HG03439 (cell line): ENCODE results near the gene NPAS3.

Source experiments
- ATAC-seq: cut with Tn5 transposase; IDR thresholded peaks from one replicate; pipeline ENCODE4 v1.9.1; 2021; ENCODE audit warnings: mild to moderate bottlenecking, moderate library complexity; ENCODE audit not compliant: unreplicated experiment

The NPAS3 gene

DNA sequence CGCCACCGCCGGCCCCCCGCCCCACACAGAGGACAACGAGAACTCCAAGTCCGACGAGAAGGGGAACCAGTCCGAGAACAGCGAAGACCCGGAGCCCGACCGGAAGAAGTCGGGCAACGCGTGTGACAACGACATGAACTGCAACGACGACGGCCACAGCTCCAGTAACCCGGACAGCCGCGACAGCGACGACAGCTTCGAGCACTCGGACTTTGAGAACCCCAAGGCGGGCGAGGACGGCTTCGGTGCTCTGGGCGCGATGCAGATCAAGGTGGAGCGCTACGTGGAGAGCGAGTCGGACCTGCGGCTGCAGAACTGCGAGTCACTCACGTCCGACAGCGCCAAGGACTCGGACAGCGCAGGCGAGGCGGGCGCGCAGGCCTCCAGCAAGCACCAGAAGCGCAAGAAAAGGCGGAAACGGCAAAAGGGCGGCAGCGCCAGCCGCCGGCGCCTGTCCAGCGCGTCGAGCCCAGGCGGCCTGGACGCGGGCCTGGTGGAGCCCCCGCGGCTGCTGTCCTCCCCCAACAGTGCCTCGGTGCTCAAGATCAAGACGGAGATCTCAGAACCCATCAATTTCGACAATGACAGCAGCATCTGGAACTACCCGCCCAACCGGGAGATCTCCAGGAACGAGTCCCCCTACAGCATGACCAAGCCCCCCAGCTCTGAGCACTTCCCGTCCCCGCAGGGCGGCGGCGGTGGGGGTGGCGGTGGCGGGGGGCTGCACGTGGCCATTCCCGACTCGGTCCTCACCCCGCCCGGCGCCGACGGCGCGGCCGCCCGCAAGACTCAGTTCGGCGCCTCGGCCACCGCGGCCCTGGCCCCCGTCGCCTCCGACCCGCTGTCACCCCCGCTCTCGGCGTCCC lies 861.3 kb downstream of the NPAS3 start:
- no peak for ATAC-seq

DNA sequence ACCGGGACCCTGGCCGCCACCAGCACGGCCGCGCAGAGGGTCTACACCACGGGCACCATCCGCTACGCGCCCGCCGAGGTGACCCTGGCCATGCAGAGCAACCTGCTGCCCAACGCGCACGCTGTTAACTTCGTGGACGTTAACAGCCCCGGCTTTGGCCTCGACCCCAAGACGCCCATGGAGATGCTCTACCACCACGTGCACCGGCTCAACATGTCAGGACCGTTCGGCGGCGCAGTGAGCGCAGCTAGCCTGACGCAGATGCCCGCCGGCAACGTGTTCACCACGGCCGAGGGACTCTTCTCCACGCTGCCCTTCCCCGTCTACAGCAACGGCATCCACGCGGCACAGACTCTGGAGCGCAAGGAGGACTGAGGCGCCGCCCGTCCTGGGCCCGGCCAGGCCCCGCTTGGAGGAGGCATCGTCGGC lies 862.1 kb downstream of the NPAS3 start:
- ATAC-seq, result no peak

GRCh38 chr14:33802737-33803136 lies 864.1 kb downstream of the NPAS3 start:
- ATAC-seq, result no peak

DNA sequence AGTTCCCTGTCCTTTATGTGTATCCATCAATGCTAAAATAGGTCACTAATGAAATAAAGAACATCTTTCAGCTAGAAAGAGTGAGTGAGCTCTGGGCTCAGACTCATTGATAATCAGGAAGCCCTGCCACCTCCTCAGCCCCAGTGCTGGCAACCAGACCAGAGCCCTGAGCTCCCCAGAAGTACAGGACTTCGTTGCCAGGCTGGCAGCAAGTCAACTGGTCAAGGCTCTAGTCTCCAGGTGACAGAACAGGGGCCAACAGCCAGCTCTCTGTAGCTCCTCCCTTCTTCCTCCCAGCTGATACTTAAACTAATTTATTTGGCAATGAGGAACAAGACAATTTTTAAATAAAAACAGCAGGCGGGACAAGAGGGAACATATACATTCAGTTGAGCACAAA lies 866.9 kb downstream of the NPAS3 start:
- ATAC-seq, result no peak

DNA sequence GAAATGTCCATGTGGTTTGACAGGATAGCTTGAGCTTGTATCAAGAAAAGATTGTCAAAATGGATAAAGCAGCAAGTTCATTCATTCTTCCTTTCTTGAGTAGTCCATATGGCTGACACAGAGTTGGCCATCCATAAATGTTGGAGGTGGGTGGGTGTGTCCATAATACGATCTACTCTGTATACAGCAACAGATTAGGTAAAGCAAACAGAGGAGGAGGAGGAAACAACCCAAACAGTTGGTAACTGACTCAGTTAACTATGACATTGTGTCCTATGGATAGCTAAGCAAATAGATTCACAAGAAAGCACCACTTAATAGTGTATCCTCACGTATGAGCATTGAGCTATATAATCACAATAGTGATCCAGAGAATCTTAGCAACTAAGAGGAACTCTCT lies 868.2 kb downstream of the NPAS3 start:
- no peak for ATAC-seq

DNA sequence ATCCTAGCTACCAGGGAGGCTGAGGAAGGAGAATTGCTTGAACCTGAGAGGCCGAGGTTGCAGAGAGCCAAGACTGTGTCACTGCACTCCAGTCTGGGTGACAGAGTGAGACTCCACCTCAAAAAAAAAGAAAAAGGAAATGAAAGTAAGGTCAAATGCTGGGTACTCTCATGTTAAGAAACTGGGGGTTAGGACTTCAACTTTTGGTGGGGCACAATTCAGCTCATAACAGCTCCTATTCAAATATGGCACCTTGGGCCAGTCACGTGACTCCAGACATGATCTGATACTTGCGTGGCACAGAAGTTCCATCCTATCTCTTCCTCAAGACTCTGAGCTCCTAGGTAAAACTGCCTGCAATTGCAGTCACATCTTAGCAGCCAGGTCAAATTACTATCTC lies 869.5 kb downstream of the NPAS3 start:
- ATAC-seq, result no peak

GRCh38 chr14:33809396-33809981 lies 870.8 kb downstream of the NPAS3 start:
- ATAC-seq, result no peak

GRCh38 chr14:33810308-33810707 lies 871.6 kb downstream of the NPAS3 start:
- no peak for ATAC-seq

DNA sequence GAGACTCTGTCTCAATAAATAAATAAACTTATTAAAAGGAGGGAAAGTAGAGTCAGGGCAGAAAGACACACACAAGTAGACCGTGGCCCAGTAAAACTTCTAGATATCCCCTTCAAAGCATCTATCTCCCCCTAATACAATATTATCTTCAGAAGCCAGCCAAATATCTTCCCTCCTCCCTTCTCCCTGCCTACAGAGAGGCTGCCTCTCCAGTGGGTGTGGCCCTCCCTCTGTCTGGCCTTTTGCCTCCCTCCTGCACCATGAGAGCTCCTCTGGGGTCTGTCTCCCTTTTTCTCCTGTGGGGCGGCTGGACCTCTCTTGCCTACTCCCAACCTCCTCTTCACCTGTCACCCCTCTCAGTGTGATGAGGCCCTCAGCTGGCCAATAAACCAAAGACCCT lies 873.0 kb downstream of the NPAS3 start:
- ATAC-seq, result no peak

DNA sequence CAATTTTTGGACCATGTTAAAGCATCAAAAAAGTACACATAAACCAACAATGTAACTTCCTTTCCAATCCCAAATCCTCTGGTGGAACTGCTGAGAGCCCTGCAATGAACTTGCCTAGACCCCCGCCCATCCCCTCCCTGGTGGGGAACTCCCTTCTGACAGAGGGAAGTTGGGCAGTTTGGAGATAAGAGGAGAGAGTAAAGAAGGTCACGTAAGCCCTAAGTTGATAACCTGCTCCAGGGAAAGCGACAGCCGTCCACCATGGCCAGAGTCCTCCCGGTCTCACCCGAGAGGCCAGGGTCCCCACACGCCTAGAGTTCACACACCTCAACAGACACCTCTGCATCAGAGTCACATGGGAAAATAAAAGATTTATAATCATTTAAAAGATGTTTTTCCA lies 873.5 kb downstream of the NPAS3 start:
- ATAC-seq, result no peak

DNA sequence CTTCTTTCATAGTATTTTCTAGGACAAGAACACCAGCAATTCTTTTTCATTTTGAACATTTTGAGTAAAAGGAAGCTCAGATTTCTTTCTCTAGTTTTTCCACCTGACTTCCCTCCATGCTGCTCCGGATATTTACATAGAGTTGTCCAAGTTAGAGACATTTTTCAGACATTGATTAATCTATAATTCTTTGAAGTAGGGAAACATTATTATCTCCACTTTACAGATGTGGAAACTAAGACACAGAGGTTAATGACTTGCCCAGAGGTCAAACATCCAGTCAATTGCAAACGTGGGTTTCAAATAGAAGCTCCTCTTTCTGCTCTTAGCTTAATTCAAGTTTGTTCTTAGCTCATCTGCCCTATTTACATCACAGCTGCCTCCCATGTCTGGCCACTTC lies 873.9 kb downstream of the NPAS3 start:
- no peak for ATAC-seq

DNA sequence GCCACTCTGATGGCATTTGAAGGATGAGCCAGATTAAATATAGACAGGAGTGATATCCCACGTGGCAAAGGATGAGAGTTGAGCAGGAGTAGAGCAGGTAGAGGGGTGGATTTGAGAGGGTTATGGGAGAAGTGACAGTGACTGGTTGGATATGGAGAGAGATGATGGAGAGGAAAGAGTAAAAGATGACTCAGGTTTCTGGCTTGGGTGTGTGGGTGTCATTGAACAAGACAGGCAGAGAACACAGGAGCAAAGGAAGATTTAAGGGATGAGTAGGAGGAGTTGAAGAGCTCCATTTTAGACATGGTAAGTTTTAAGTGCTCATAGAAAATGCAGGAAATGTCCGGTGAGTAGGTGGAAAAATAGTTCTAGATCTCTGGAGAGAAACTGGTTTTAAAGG lies 875.3 kb downstream of the NPAS3 start:
- no peak for ATAC-seq

DNA sequence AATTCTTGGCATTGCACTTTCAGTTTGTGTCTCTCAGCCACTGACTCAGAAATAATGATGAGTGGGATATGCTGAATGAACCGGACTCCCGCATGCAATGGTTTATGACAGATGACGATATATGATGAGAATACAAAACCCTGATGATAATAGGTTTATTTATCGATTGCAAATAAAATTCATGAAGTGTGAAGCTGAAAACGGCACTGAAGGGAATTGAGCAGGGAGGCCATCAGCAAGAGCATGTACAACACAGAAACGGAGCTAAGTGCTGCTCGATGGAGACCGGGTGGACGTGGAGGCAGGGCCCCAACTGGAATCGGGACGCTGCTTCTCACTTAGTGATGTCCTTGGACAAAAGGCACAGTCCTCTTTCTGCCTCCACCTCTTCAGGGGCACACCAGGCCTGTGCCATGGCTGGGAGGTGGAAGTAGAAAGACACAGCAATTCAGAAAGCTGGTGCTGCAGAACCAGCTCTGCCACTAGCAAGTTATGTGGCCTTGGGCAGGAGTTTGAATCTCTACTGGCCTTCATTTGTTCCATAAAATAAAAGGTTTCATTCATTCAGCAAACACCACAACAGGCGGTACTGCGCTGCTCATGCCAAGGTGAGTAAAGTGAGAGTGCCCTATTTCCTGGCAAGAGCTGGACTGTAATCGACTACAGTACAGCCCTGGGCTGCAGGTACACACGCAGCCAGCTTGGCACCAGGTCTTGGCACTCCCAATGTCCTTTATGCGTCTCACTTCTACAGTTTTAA lies 895.2 kb downstream of the NPAS3 start:
- ATAC-seq, result no peak

GRCh38 chr14:33834466-33835260 lies 896.0 kb downstream of the NPAS3 start:
- no peak for ATAC-seq

GRCh38 chr14:33835261-33835655 lies 896.6 kb downstream of the NPAS3 start:
- ATAC-seq, result no peak

DNA sequence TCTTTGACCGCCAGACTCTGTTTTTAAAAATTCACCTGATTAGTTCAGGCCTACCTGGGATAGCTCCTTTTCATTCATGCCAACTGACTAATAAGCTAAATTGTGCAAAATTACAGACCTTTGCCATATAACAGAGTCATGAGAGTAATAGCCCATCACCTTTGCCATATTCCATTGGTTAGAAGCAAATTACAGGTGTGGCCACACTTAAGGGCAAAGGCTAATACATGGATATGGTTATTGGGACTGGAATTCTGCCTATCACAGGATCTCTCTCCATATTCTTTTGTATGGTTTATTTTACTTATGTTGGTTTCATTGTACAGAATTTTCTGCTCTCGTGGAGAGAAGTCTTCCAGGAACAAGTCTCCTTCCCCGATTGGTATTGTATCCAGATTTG lies 897.0 kb downstream of the NPAS3 start:
- no peak for ATAC-seq

- ATAC-seq, result no peak
These were observed 897.7 kb downstream of the NPAS3 start for GRCh38 chr14:33836203-33836899.

DNA sequence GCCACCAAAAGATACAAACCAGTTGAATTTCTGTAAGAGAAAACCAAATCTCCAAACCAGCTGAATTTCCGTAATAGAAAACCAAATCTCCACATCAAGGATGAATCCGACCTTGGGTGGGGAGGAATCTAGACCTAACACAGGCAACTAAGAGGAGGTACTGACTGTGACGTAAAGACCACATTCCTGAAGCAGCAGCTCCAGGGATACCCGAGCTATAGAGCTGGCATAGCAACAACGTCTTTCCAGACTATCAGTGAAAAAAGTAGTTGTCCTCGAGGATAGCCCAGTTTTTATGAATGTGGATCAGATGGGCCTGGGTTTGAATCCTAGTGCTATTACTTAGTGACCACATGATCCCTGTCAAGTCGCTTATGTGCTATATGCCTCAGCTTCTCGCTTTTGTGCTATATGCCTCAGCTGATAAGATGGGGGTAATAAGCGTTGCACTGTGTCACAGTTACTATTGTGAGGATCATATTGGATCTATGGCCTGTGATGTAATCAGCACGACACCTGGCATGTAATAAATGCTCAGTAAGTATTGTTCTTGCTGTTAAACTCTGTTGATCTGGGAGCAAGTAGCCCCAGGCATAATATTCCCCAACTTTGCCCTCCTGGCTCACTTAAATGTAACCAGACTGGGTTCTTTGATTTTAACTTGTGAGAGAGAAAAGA lies 898.4 kb downstream of the NPAS3 start:
- ATAC-seq, result no peak

GRCh38 chr14:33837943-33838683 lies 899.4 kb downstream of the NPAS3 start:
- ATAC-seq, result no peak
